SK-N-MC (cell line): ENCODE data around the gene MAGEB3.

Source experiments
- DNase-seq: peaks from one replicate; pipeline ENCODE4 v3.0.0-alpha.2; 2011; ENCODE audit warnings: low read depth, low spot score
- H3K27ac ChIP-seq: fragments of 200-600 bp; sonication (generic); 2 replicates; pipeline ENCODE4 v1.5.1; 2016; ENCODE audit warnings: mixed run types
- H3K36me3 ChIP-seq: fragments of 200-600 bp; sonication (generic); 2 replicates; pipeline ENCODE4 v1.6.1; 2017; ENCODE audit warnings: antibody characterized with exemption, low read length, mixed read lengths; ENCODE audit not compliant: insufficient read depth
- H3K4me3 ChIP-seq: fragments of 200-600 bp; sonication (generic); 2 replicates; pipeline ENCODE4 v1.5.1; 2016
- H3K9ac ChIP-seq: fragments of 200-600 bp; sonication (generic); 2 replicates; pipeline ENCODE4 v1.8.0; 2017; ENCODE audit warnings: mixed run types, mixed read lengths; ENCODE audit not compliant: insufficient read length
- H3K9me3 ChIP-seq: fragments of 200-600 bp; sonication (generic); 2 replicates; pipeline ENCODE4 v1.6.1; 2017; ENCODE audit warnings: low read depth, mild to moderate bottlenecking, antibody characterized with exemption, low read length, moderate library complexity, mixed read lengths
- EZH2 ChIP-seq: fragments of 200-600 bp; sonication (generic); IDR thresholded peaks from one replicate; pipeline ENCODE4 v1.6.1; 2017; ENCODE audit warnings: antibody characterized with exemption
- FOXP2 ChIP-seq: optimal IDR thresholded peaks from 2 replicates; pipeline ENCODE3; 2011; ENCODE audit warnings: mild to moderate bottlenecking, moderate library complexity; ENCODE audit not compliant: insufficient read depth; ENCODE audit errors: extremely low read length, control extremely low read depth
- POLR2AphosphoS5 ChIP-seq: IDR thresholded peaks from 2 replicates; pipeline ENCODE4 v1.6.1; 2012; ENCODE audit warnings: mild to moderate bottlenecking, low read depth, low read length, borderline replicate concordance

MAGEB3 gene

DNA sequence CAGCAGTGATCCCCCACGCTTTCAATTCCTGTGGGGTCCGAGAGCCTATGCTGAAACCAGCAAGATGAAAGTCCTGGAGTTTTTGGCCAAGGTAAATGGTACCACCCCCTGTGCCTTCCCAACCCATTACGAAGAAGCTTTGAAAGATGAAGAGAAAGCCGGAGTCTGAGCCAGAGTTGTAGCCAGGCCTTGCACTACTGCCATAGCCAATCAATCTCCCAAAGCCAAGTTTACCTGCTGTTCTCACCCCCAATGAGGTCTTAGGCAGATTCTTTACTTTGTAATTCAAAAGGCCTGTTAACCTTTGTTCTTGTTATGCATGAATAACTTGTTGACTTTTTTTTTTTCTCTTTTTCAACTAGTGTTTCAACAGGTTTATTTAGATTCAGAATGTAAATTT lies 11.1 kb upstream of the MAGEB3 start:
- Histone ChIP-seq H3K4me3 (no peak overlapping the region), H3K27ac (no peak overlapping the region), H3K9me3 (no peaks in the 10 kb centered on the region), H3K36me3 (no peaks in the 10 kb centered on the region), H3K9ac (no peak overlapping the region)
- TF ChIP-seq POLR2AphosphoS5 (no peak), FOXP2 (no peak), EZH2 (no peak)
- no peak for DNase-seq

DNA sequence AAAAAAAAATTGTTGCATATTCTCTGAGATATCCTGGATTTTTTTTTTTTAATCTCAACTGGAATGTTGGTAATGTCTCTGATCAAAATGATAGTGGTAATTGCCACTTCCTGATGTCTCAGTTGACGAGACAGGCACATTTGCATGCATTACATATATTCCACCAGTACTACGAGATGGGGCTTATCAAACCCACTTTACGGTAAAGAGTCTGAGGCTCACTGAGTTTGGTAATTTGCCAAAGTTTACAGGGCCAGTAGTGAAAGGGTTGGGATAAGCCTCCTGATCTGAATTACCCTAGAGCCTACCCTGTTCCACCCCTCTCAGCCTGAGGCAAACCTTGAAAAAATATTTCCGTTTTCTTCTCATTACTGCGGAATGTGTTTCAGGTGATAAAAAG lies 9.8 kb upstream of the MAGEB3 start:
- H3K27ac ChIP-seq = no peak overlapping the region
- no peaks in the 10 kb centered on the region for H3K36me3 ChIP-seq
- H3K4me3 ChIP-seq = no peak overlapping the region
- H3K9me3 ChIP-seq = no peaks in the 10 kb centered on the region
- TF ChIP-seq FOXP2 = no peak
- no peak for TF ChIP-seq POLR2AphosphoS5
- TF ChIP-seq EZH2 = no peak
- DNase-seq = peak; percentile 56
- H3K9ac ChIP-seq = no peak overlapping the region

DNA sequence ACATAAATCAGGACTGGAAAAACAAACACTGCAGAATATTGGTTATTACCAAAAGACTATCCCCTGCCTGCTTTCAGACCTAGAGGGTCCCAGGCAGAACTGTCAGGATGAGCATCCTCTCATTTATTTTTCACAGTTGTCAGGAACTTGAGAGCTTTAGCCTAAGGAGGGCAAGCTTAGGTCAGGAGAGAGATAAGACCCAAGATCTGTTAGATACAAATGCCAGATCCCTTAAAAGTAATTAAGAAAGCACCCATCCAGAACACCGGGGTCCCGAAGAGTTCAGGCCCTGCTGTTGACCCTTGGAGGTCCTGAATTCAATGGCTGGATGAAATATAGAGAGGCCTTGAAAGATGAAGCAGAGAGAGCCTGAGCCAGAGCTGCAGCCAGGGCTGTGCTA lies 5.9 kb upstream of the MAGEB3 start:
- Histone ChIP-seq H3K9ac (no peak overlapping the region), H3K36me3 (no peaks in the 10 kb centered on the region)
- no peak for DNase-seq

DNA sequence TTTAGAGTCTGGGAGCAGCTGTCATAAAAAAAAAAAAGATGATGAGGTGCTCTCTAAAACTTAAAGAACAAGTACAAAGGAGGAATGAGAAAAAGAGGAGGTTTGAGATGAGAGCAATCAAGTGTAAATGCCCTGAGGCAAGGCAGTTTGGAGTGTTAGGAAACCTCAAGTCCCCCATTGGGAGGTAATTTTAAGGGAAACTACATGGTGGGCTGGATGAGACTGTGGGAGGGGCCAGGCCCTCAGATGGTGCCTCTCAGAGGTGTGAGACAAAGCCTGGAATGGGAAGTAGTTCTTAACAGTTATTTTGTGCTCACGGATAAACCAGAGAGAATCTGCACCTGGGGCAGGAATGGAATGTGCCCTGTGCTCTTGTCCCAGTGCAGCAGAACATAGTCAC lies 1.9 kb upstream of the MAGEB3 start:
- no peaks in the 10 kb centered on the region for H3K9me3 ChIP-seq
- no peak for TF ChIP-seq EZH2
- TF ChIP-seq FOXP2 = no peak
- no peak for TF ChIP-seq POLR2AphosphoS5
- no peaks in the 10 kb centered on the region for H3K36me3 ChIP-seq
- no peak overlapping the region for H3K27ac ChIP-seq
- no peak overlapping the region for H3K4me3 ChIP-seq
- H3K9ac ChIP-seq = no peak overlapping the region
- peak; percentile 71 for DNase-seq

More for the DNA sequence above, 5.9 kb upstream of the MAGEB3 start:
- H3K9me3 ChIP-seq = no peaks in the 10 kb centered on the region
- no peak overlapping the region for H3K27ac ChIP-seq
- TF ChIP-seq POLR2AphosphoS5 (no peak), EZH2 (no peak)
- no peak overlapping the region for H3K4me3 ChIP-seq

DNA sequence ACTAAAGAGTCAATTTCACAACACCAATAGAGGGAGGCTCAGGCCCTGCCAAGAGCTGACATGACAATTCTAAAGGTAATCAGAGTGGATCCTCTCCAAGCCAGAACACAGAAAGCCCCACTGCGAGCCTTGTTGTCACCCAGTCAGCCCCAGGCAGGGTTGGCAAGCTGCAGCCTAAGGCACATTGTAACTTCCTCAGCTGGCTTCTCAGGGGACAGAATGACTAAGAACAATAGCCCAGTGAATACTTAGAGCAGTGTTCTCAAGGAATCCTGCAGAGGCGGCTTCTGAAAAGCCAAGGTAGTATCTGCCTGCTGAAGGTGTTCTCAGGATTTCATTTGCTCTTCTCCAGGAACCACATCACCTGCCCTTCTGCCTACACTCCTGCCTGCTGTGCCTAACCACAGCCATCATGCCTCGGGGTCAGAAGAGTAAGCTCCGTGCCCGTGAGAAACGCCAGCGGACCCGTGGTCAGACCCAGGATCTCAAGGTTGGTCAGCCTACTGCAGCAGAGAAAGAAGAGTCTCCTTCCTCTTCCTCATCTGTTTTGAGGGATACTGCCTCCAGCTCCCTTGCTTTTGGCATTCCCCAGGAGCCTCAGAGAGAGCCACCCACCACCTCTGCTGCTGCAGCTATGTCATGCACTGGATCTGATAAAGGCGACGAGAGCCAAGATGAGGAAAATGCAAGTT lies 11.4 kb downstream of the MAGEB3 start, which contains the start of gene MAGEB4:
Gene MAGEB4, plus strand, starts transcription at position 277 of the 692 bp plus-strand sequence. Its CDS starts 136 bp downstream, at position 413.
- no peak for TF ChIP-seq FOXP2
- TF ChIP-seq EZH2 = no peak
- no peak for TF ChIP-seq POLR2AphosphoS5
- H3K4me3 ChIP-seq = no peak within 1 kb of the TSS
- no peak within 1 kb of the TSS for H3K9ac ChIP-seq
- no peak within 1 kb of the TSS for H3K27ac ChIP-seq
- DNase-seq = no peak
- no peaks in the 10 kb centered on the region for H3K9me3 ChIP-seq
- no peaks in the 10 kb centered on the region for H3K36me3 ChIP-seq

DNA sequence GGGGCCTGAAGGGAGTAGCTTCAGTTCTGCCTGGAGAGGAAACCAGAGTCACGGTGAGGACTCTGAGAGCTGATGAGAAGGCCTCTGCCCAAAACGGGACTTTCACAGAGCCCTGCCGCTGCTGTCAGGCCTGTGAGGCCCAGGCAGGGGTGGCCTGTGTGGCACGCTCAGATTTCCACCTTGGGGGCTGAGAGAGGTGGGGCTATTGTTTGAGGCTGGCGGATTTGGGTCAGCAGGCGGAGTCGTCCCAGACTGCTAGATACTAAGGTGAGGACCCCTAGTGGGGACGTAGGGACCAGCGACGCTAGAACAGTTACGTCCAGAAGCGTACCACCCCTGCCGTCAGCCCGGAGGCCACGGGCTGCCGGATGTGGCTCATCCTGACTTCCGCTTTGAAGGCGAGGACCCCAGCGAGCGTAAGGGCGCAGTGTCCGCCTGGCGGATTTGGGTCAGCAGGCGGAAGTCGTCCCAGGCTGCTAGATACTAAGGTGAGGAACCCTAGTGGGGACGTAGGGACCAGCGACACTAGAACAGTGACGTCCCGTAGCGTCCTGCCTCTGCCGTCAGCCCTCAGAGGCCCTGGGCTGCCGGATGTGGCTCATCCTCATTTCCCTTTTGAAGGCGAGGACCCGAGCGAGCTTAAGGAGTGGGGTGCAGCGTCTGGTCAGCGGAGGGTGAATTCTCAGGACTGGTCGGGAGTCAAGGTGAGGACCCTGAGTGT lies 16.5 kb downstream of the MAGEB3 start, which contains the start of gene MAGEB1:
Gene MAGEB1, plus strand, starts transcription at position 378 of the 721 bp plus-strand sequence. CDS start 3,348 bp downstream, outside the sequence.
- DNase-seq = no peak
- H3K9ac ChIP-seq = no peak within 1 kb of the TSS
- H3K36me3 ChIP-seq = no peaks in the 10 kb centered on the region
- no peak within 1 kb of the TSS for H3K27ac ChIP-seq
- no peak within 1 kb of the TSS for H3K4me3 ChIP-seq
- TF ChIP-seq POLR2AphosphoS5 (no peak), FOXP2 (no peak), EZH2 (no peak)
- no peaks in the 10 kb centered on the region for H3K9me3 ChIP-seq

DNA sequence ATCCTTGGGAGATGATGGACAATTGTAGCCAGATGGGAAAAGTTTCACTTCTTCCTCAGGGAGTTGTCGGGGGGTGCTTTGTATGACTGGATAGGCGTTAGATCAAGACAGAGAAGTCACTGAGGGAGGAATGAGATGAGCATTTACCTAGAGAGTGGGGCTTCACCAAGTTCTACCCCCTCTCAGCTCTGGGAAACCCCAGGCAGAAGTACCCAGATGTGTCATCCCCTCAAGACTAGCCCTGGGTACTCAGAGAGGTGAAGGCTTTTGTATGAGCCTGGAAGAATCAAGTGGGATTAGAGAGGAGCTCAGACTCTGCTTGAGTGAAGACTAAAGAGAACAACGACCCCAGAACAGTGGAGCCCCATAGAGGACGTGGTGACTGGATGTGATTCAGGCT lies 18.4 kb downstream of the MAGEB3 start:
- Histone ChIP-seq H3K9me3 (no peaks in the 10 kb centered on the region), H3K27ac (no peak overlapping the region), H3K36me3 (no peaks in the 10 kb centered on the region), H3K4me3 (no peak overlapping the region), H3K9ac (no peak overlapping the region)
- no peak for DNase-seq
- TF ChIP-seq FOXP2 (no peak), EZH2 (no peak), POLR2AphosphoS5 (no peak)

DNA sequence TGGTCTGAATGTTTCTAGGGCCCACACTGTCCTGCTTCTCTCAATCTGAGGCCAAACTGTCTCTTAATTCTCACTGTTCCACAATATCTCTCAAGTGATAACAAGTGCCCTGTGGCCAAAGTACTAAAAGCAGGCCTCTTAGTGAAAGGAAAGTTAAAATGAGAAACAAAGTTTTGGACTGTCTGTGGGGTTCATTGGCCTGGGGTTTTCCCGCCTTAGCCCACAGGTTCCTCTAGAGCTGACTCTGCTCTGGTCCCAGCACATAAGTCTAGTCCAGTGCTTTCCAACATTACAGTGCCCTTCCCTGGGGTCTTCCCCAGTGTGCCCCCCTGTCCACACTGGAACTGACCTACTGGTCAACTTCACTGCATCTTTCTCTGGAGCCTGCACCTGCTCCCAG lies 22.8 kb downstream of the MAGEB3 start:
- no peaks in the 10 kb centered on the region for H3K9me3 ChIP-seq
- no peak for DNase-seq
- no peak overlapping the region for H3K4me3 ChIP-seq
- TF ChIP-seq POLR2AphosphoS5 (no peak), FOXP2 (no peak), EZH2 (no peak)
- H3K36me3 ChIP-seq = no peaks in the 10 kb centered on the region
- no peak overlapping the region for H3K9ac ChIP-seq
- no peak overlapping the region for H3K27ac ChIP-seq

DNA sequence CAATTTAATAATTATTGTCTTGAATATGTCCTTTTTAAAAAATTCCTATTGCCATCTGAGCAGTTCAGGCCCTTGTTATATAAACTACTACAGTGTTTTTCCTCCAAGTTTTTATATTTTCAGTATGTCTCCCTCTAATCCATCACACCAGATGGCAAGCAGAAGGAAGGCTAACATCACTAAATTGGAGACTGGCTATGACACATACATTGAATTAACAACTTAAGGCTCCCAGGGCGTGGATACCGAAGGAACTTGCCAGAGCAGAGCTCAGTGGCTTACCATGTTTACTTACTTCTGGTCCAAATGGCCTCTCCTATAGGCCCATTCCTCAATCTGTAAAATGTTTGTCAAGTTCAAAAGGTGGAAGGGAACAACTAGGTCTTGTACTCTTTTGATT lies 29.5 kb downstream of the MAGEB3 start:
- no peak for DNase-seq
- H3K36me3 ChIP-seq = no peaks in the 10 kb centered on the region
- no peak overlapping the region for H3K9ac ChIP-seq
- H3K4me3 ChIP-seq = no peak overlapping the region
- TF ChIP-seq POLR2AphosphoS5 (no peak), FOXP2 (no peak), EZH2 (no peak)
- no peaks in the 10 kb centered on the region for H3K9me3 ChIP-seq
- H3K27ac ChIP-seq = no peak overlapping the region
